Measurements from ENCODE around the gene E2F1. TPM values are rescaled to one million over a fixed set of nuclear protein-coding genes. Genes with fewer than 3 reads are reported as not detected.

Gene E2F1
- total RNA-seq, 1 donor from 2014 or later, result 77.5 TPM

GRCh38 chr20:33689493-33689892 is 3.3 kb upstream of the E2F1 start:
- intact Hi-C loops (cut with micrococcal nuclease), result loop anchor here (5.0 kb wide), 2 partner anchors 123 to 303 kb away; partner anchors contain the start of genes CHMP4B and RALY
- no peaks in the 10 kb centered on the region for H3K9me3 Mint-ChIP-seq
- no peak for DNase-seq (ENCODE audit: low spot score)
- peak overlapping the region; percentile 50 for H3K4me3 Mint-ChIP-seq
- no peaks in the 10 kb centered on the region for H3K27me3 Mint-ChIP-seq (ENCODE audit: insufficient read depth)
- peaks cover 57% of the 10 kb centered on the region for H3K4me1 Mint-ChIP-seq (ENCODE audit: low read depth)
- H3K27ac Mint-ChIP-seq, result peak overlapping the region; percentile 85
- peaks cover 4% of the 10 kb centered on the region for H3K36me3 Mint-ChIP-seq (ENCODE audit: low read depth)

- Mint-ChIP-seq H3K4me3 (no peak overlapping the region), H3K27me3 (ENCODE audit: insufficient read depth) (no peaks in the 10 kb centered on the region), H3K36me3 (ENCODE audit: low read depth) (peaks cover 4% of the 10 kb centered on the region), H3K9me3 (no peaks in the 10 kb centered on the region), H3K27ac (peak overlapping the region; percentile 10), H3K4me1 (ENCODE audit: low read depth) (peaks cover 60% of the 10 kb centered on the region)
- intact Hi-C loops (cut with micrococcal nuclease), result loop anchor here (5.0 kb wide), 2 partner anchors 123 to 303 kb away; partner anchors contain the start of genes CHMP4B and RALY
- no peak for DNase-seq (ENCODE audit: low spot score)
Observed at GRCh38 chr20:33688938-33689424, 2.8 kb upstream of the E2F1 start.

- no peaks in the 10 kb centered on the region for H3K9me3 Mint-ChIP-seq
- peak overlapping the region; percentile 10 for H3K27ac Mint-ChIP-seq
- DNase-seq (ENCODE audit: low spot score), result no peak
- intact Hi-C loops (cut with micrococcal nuclease), result loop anchor here (5.0 kb wide), 2 partner anchors 124 to 304 kb away; partner anchors contain the start of genes CHMP4B and RALY
- no peaks in the 10 kb centered on the region for H3K27me3 Mint-ChIP-seq (ENCODE audit: insufficient read depth)
- H3K4me3 Mint-ChIP-seq, result peak overlapping the region; percentile 34
- peaks cover 4% of the 10 kb centered on the region for H3K36me3 Mint-ChIP-seq (ENCODE audit: low read depth)
- H3K4me1 Mint-ChIP-seq (ENCODE audit: low read depth), result peaks cover 60% of the 10 kb centered on the region
Observed at GRCh38 chr20:33687993-33688937, 2.1 kb upstream of the E2F1 start.

GRCh38 chr20:33687370-33687915 is 1.3 kb upstream of the E2F1 start:
- intact Hi-C loops (cut with micrococcal nuclease), result loop anchor here (5.0 kb wide), 2 partner anchors 125 to 305 kb away; partner anchors contain the start of genes CHMP4B and RALY
- H3K27me3 Mint-ChIP-seq (ENCODE audit: insufficient read depth), result no peaks in the 10 kb centered on the region
- DNase-seq (ENCODE audit: low spot score), result no peak
- H3K36me3 Mint-ChIP-seq (ENCODE audit: low read depth), result peaks cover 4% of the 10 kb centered on the region
- H3K27ac Mint-ChIP-seq, result peak overlapping the region; percentile 82
- H3K9me3 Mint-ChIP-seq, result no peaks in the 10 kb centered on the region
- H3K4me3 Mint-ChIP-seq, result peak overlapping the region; percentile 78
- H3K4me1 Mint-ChIP-seq (ENCODE audit: low read depth), result peaks cover 64% of the 10 kb centered on the region

GRCh38 chr20:33686984-33687366 is 790 bp upstream of the E2F1 start:
- DNase-seq (ENCODE audit: low spot score), result no peak
- intact Hi-C loops (cut with micrococcal nuclease), result loop anchor here (1.0 to 5.0 kb wide), 7 partner anchors 21 to 423 kb away; partner anchors contain the start of genes ACTL10, CHMP4B, PXMP4 and RALY
- Mint-ChIP-seq H3K4me3 (peak overlapping the region; percentile 78), H3K4me1 (ENCODE audit: low read depth) (peaks cover 69% of the 10 kb centered on the region), H3K36me3 (ENCODE audit: low read depth) (peaks cover 4% of the 10 kb centered on the region), H3K27ac (peak overlapping the region; percentile 82), H3K9me3 (no peaks in the 10 kb centered on the region), H3K27me3 (ENCODE audit: insufficient read depth) (no peaks in the 10 kb centered on the region)

- H3K36me3 Mint-ChIP-seq (ENCODE audit: low read depth), result peaks cover 10% of the 10 kb centered on the region
- no peaks in the 10 kb centered on the region for H3K9me3 Mint-ChIP-seq
- H3K4me3 Mint-ChIP-seq, result peak overlapping the region; percentile 92
- peaks cover 75% of the 10 kb centered on the region for H3K4me1 Mint-ChIP-seq (ENCODE audit: low read depth)
- peak; percentile 60 for DNase-seq (ENCODE audit: low spot score)
- intact Hi-C loops (cut with micrococcal nuclease), result loop anchor here (1.0 to 5.0 kb wide), 9 partner anchors 11 to 425 kb away; partner anchors contain the start of genes ACTL10, CHMP4B, NECAB3 and PXMP4
- H3K27me3 Mint-ChIP-seq (ENCODE audit: insufficient read depth), result no peaks in the 10 kb centered on the region
- peak overlapping the region; percentile 89 for H3K27ac Mint-ChIP-seq
Observed at GRCh38 chr20:33685328-33686099, 671 bp downstream of the E2F1 start.

- DNase-seq (ENCODE audit: low spot score), result no peak
- intact Hi-C loops (cut with micrococcal nuclease), result loop anchor here (1.0 to 5.0 kb wide), 4 partner anchors 10 to 308 kb away; partner anchors contain the start of genes CHMP4B, NECAB3, RALY and SNTA1
- peak overlapping the region; percentile 92 for H3K4me3 Mint-ChIP-seq
- peaks cover 76% of the 10 kb centered on the region for H3K4me1 Mint-ChIP-seq (ENCODE audit: low read depth)
- no peaks in the 10 kb centered on the region for H3K9me3 Mint-ChIP-seq
- H3K27me3 Mint-ChIP-seq (ENCODE audit: insufficient read depth), result no peaks in the 10 kb centered on the region
- H3K36me3 Mint-ChIP-seq (ENCODE audit: low read depth), result peaks cover 11% of the 10 kb centered on the region
- H3K27ac Mint-ChIP-seq, result peak overlapping the region; percentile 89
Observed at GRCh38 chr20:33684533-33685327, 1.5 kb downstream of the E2F1 start.

GRCh38 chr20:33681728-33682353 is 4.3 kb downstream of the E2F1 start:
- Mint-ChIP-seq H3K4me1 (ENCODE audit: low read depth) (peaks cover 71% of the 10 kb centered on the region), H3K27me3 (ENCODE audit: insufficient read depth) (no peaks in the 10 kb centered on the region), H3K27ac (peak overlapping the region; percentile 76), H3K4me3 (peak overlapping the region; percentile 32), H3K9me3 (no peaks in the 10 kb centered on the region), H3K36me3 (ENCODE audit: low read depth) (peaks cover 27% of the 10 kb centered on the region)
- intact Hi-C loops (cut with micrococcal nuclease), result no loop called here
- DNase-seq (ENCODE audit: low spot score), result no peak

- Mint-ChIP-seq H3K9me3 (no peaks in the 10 kb centered on the region), H3K36me3 (ENCODE audit: low read depth) (peaks cover 27% of the 10 kb centered on the region), H3K27me3 (ENCODE audit: insufficient read depth) (no peaks in the 10 kb centered on the region), H3K4me3 (peak overlapping the region; percentile 9), H3K4me1 (ENCODE audit: low read depth) (peaks cover 66% of the 10 kb centered on the region), H3K27ac (peak overlapping the region; percentile 76)
- intact Hi-C loops (cut with micrococcal nuclease), result no loop called here
- DNase-seq (ENCODE audit: low spot score), result no peak
Observed at GRCh38 chr20:33681288-33681687, 4.9 kb downstream of the E2F1 start.

- DNase-seq (ENCODE audit: low spot score), result no peak
- Mint-ChIP-seq H3K4me1 (ENCODE audit: low read depth) (peaks cover 66% of the 10 kb centered on the region), H3K9me3 (no peaks in the 10 kb centered on the region), H3K27me3 (ENCODE audit: insufficient read depth) (no peaks in the 10 kb centered on the region), H3K36me3 (ENCODE audit: low read depth) (peaks cover 27% of the 10 kb centered on the region), H3K4me3 (peak overlapping the region; percentile 66), H3K27ac (peak overlapping the region; percentile 76)
- intact Hi-C loops (cut with micrococcal nuclease), result no loop called here
Observed at GRCh38 chr20:33680686-33681085, 5.5 kb downstream of the E2F1 start.

GRCh38 chr20:33679758-33680485 is 6.3 kb downstream of the E2F1 start:
- Mint-ChIP-seq H3K4me3 (peak overlapping the region; percentile 51), H3K36me3 (ENCODE audit: low read depth) (peaks cover 31% of the 10 kb centered on the region)

More at GRCh38 chr20:33679758-33680485, 6.3 kb downstream of the E2F1 start:
- no peaks in the 10 kb centered on the region for H3K9me3 Mint-ChIP-seq
- peak overlapping the region; percentile 89 for H3K27ac Mint-ChIP-seq
- peak; percentile 63 for DNase-seq (ENCODE audit: low spot score)
- intact Hi-C loops (cut with micrococcal nuclease), result no loop called here
- H3K27me3 Mint-ChIP-seq (ENCODE audit: insufficient read depth), result no peaks in the 10 kb centered on the region
- peaks cover 67% of the 10 kb centered on the region for H3K4me1 Mint-ChIP-seq (ENCODE audit: low read depth)

Data from activated T-helper 1 cell treated with anti-CD3 and anti-CD28 coated beads, Interleukin-12 subunit alpha, Interleukin-12 subunit beta, Interleukin-2, Interleukin-4 antibody, amounts not matched to agents 30 ng/mL and 10 ng/mL and 1 ng/mL, durations not matched to agents 14 hours and 24 hours and 36 hours (primary cell).